Measurements from ENCODE around the gene BAIAP2L1. TPM values are rescaled to one million over a fixed set of nuclear protein-coding genes. Genes with fewer than 3 reads are reported as not detected.
"Not testable (repeated sequence)": the region's sequence is repeated elsewhere in the genome, so short reads cannot be mapped to it uniquely, and the experiment has no call there.

The BAIAP2L1 gene
- total RNA-seq, 2 donors from 2014 or later: 0.55 to 0.82 TPM

DNA sequence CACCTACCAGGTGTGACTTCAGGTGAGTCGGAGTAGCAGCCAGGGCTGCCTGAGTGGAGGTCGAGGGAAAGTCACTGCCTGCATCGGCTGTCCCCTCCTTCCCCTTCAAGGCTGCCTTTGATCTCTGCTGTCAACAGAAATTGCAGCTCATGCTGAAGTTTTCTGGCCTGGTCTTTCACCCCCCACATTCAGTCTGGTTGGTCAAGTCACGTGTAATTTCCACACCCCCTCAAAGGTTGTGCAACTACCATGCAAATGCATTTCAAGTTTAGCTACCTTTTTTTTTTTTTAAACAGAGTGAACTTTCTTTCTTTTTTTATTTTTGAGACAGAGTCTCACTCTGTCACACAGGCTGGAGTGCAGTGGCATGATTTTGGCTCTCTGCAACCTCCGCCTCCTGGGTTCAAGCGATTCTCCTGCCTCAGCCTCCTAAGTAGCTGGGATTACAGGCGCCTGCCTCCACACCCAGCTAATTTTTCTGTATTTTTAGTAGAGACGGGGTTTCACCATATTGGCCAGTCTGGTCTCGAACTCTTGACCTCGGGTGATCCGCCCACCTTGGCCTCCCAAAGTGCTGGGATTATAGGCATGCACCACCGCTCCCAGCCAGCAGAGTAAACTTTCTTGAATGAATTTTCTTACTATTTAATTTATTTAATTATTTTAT is 16.8 kb upstream of the BAIAP2L1 start:
- not testable (repeated sequence) for DNase-seq; H3K4me1 Mint-ChIP-seq; ATAC-seq; H3K36me3 Mint-ChIP-seq (ENCODE audit: low read depth); H3K4me3 Mint-ChIP-seq; H3K9me3 ChIP-seq (ENCODE audit: control insufficient read depth, low read length, poor library complexity, severe bottlenecking); H3K27ac Mint-ChIP-seq
- H3K27me3 Mint-ChIP-seq: peaks cover 25% of the 10 kb centered on the region

DNA sequence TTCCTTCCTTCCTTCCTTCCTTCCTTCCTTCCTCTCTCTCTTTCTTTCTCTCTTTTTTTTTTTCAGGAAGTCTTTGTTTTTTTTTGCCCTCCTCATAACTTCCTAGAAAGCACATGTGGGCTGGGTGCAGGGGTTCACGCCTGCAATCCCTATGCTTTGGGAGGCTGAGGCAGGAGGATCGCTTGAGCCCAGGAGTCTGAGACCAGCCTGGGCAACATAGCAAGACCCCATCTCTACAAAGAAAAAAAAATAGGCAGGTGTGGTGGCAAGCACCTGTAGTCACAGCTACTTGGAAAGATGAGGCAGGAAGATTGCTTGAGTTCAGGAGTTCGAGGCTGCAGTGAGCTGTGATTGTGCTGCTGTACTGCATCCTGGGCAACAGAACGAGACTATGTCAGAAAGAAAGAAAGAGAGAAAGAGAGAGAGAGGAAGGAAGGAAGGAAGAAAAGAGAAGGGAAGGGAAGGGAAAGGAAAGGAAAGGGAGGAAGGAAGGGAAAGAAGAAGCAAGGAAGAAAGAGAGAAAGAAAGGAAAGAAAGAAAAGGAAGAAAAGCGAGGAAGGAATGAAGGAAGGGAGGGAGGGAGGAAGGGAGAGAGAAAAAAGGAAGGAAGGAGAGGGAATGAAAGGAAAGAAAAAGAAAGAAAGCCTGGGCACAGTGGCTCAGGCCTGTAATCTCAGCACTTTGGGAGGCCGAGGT is 13.5 kb upstream of the BAIAP2L1 start:
- no peak for DNase-seq
- Mint-ChIP-seq H3K4me1 (no peaks in the 10 kb centered on the region), H3K27me3 (peaks cover 30% of the 10 kb centered on the region), H3K36me3 (ENCODE audit: low read depth) (peaks cover 6% of the 10 kb centered on the region), H3K27ac (no peak overlapping the region), H3K4me3 (no peak overlapping the region)
- no peak for ATAC-seq
- H3K9me3 ChIP-seq (ENCODE audit: control insufficient read depth, low read length, poor library complexity, severe bottlenecking): no peaks in the 10 kb centered on the region

DNA sequence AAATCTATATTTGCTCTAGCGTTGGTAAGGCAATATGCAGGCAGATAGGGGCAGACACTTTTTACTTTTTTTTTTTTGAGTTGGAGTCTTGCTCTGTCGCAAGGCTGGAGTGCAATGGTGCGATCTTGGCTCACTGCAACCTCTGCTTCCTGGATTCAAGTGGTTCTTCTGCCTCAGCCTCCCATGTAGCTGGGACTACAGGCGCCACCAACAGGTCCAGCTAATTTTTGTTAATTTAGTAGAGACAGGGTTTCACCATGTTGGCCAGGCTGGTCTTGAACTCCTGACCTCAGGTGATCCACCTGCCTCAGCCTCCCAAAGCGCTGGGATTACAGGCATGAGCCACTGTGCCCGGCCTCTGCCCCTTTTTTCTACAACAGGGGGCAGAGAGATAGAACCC is 12.8 kb upstream of the BAIAP2L1 start:
- not testable (repeated sequence) for DNase-seq; H3K4me1 Mint-ChIP-seq; H3K36me3 Mint-ChIP-seq (ENCODE audit: low read depth); H3K27ac Mint-ChIP-seq; H3K4me3 Mint-ChIP-seq; H3K9me3 ChIP-seq (ENCODE audit: control insufficient read depth, low read length, poor library complexity, severe bottlenecking); ATAC-seq
- H3K27me3 Mint-ChIP-seq: peaks cover 23% of the 10 kb centered on the region

DNA sequence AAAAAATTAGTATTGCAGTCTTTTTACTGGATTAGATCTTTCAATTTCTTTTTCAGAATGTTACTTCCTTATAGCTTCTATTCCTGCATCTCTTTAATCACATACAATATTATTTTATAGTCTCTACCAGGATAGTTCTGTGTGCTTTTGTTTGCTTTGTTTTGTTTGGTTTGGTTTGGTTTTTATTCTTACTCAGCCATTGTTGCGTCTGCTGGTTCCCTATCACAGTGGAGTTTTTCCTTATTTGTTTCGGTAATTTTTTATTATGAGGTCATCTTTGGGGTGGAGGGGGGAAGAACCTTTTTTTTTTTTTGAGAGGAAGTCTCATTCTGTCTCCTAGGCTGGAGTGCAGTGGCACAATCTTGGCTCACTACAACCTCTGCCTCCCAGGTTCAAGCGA is 9.0 kb upstream of the BAIAP2L1 start:
- no peak overlapping the region for H3K4me3 Mint-ChIP-seq
- peaks cover 13% of the 10 kb centered on the region for H3K27me3 Mint-ChIP-seq
- no peaks in the 10 kb centered on the region for H3K4me1 Mint-ChIP-seq
- ATAC-seq: no peak
- H3K36me3 Mint-ChIP-seq (ENCODE audit: low read depth): peaks cover 6% of the 10 kb centered on the region
- no peak for DNase-seq
- H3K9me3 ChIP-seq (ENCODE audit: control insufficient read depth, low read length, poor library complexity, severe bottlenecking): no peaks in the 10 kb centered on the region
- no peak overlapping the region for H3K27ac Mint-ChIP-seq

DNA sequence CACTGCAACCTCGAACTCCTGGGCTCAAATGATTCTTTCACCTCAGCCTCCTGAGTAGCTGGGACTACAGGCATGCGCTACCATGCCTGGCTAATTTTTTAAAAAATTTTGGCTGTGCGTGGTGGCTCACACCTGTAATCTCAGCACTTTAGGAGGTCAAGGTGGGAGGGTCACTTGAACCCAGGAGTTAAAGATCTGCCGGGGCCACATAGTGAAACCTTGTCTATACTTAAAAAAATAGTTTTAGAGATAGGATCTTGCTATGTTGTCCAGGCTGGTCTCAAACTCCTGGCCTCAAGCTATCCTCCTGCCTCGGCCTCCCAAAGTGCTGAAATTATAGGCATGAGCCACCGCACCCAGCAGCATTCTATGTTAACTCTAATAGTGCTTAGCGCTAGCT is 7.3 kb upstream of the BAIAP2L1 start:
- ATAC-seq; H3K27me3 Mint-ChIP-seq; H3K9me3 ChIP-seq (ENCODE audit: control insufficient read depth, low read length, poor library complexity, severe bottlenecking); DNase-seq; H3K27ac Mint-ChIP-seq; H3K4me1 Mint-ChIP-seq; H3K4me3 Mint-ChIP-seq; H3K36me3 Mint-ChIP-seq (ENCODE audit: low read depth): not testable (repeated sequence)

DNA sequence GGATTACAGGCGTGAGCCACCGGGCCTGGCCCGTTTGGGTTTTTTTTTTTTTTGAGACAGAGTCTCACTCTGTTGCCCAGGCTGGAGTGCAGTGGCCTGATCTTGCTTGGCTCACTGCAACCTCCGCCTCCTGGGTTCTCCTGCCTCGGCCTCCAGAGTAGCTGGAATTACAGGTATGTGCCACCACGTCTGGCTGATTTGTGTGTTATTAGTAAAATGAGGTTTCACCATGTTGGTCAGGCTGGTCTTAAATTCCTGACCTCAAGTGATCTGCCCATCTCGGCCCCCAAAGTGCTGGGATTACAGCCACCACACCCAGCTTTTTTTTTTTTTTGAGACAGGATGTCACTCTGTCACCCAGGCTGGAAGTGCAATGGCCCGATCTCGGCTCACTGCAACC is 5.9 kb upstream of the BAIAP2L1 start:
- H3K4me3 Mint-ChIP-seq: no peak overlapping the region
- peaks cover 10% of the 10 kb centered on the region for H3K27me3 Mint-ChIP-seq
- no peak overlapping the region for H3K27ac Mint-ChIP-seq
- DNase-seq (no peak), ATAC-seq (no peak)
- no peaks in the 10 kb centered on the region for H3K9me3 ChIP-seq (ENCODE audit: control insufficient read depth, low read length, poor library complexity, severe bottlenecking)
- no peaks in the 10 kb centered on the region for H3K4me1 Mint-ChIP-seq
- peaks cover 2% of the 10 kb centered on the region for H3K36me3 Mint-ChIP-seq (ENCODE audit: low read depth)

DNA sequence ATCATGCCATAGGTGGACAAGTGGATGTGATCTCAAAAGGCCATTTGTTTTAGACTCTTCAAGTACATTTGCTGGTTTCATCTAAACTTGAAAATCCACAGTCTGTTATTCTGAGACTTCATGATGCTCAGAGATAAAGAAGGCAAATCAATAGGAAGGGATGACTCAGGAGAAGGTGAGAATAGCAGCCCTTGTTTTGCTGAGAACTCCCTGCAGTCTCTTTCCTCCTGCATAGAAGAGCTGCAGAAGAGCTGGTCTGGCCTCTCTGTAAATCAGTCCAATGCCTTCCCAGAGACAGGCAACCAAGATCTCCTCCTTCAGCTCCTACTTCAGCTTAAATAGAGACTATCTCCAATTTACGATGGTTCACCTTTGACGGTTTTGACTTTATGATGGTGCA is 4.0 kb upstream of the BAIAP2L1 start:
- Mint-ChIP-seq H3K4me1 (no peaks in the 10 kb centered on the region), H3K27ac (no peak overlapping the region), H3K36me3 (ENCODE audit: low read depth) (peaks cover under 1% of the 10 kb centered on the region), H3K4me3 (no peak overlapping the region), H3K27me3 (peaks cover 4% of the 10 kb centered on the region)
- no peaks in the 10 kb centered on the region for H3K9me3 ChIP-seq (ENCODE audit: control insufficient read depth, low read length, poor library complexity, severe bottlenecking)
- ATAC-seq (no peak), DNase-seq (no peak)

DNA sequence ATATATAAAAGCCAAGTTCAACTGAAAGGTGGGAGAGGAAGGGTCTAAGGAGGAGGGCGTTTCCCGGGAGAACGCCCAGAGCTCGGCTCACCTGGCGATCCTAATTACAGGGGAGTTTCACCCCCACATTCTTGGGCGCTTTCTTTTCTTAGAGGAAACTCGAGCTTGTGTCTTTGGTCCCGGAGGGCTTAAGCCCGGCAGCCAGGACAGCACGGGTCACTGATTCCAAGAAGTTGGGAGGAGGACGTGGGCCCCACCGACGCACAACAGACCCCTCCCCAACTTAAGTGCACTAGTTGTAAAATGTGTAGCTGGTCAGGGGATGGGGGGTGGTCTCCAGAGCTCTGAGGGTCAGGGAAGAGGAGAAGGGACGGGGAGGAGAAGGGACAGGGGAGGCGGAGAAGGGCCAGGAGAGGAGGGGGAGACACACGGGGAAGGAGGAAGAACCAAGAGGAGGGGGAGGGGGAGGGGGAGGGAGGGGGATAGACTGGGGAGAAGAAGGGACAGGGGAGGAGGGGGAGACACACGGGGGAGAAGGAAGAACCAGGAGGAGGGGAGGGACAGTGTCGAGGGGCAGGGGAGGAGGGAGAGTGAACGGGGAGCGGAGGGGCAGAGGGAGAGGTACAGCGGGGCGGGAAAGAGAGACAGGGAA is 874 bp downstream of the BAIAP2L1 start:
- no peak for ATAC-seq
- Mint-ChIP-seq H3K27ac (peak overlapping the region; percentile 14), H3K36me3 (ENCODE audit: low read depth) (no peaks in the 10 kb centered on the region), H3K4me1 (peaks cover 2% of the 10 kb centered on the region), H3K27me3 (peaks cover 13% of the 10 kb centered on the region), H3K4me3 (peak overlapping the region; percentile 65)
- no peak for DNase-seq
- H3K9me3 ChIP-seq (ENCODE audit: control insufficient read depth, low read length, poor library complexity, severe bottlenecking): no peaks in the 10 kb centered on the region

DNA sequence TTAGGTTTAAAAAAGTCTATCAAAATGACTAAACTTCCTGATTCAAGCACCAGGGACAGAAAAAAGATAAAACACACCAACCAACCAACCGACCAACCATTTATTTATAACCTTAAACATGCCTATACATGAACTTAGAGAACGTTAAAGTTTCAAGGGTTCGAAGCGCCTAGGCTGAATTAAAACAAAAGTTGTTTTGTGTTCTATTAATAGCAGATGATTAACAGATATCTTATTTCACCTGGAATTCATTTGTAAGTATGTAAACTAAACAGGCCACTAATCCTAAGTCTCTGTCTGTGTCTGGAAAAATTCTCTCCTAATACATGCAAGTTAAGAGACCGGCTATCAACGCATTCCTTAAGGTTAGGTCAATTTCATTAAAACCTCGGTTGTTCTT is 1.4 kb downstream of the BAIAP2L1 start:
- Mint-ChIP-seq H3K36me3 (ENCODE audit: low read depth) (no peaks in the 10 kb centered on the region), H3K27me3 (peaks cover 13% of the 10 kb centered on the region), H3K27ac (peak overlapping the region; percentile 14), H3K4me3 (peak overlapping the region; percentile 65), H3K4me1 (peaks cover 2% of the 10 kb centered on the region)
- ATAC-seq: no peak
- DNase-seq: no peak
- H3K9me3 ChIP-seq (ENCODE audit: control insufficient read depth, low read length, poor library complexity, severe bottlenecking): no peaks in the 10 kb centered on the region

DNA sequence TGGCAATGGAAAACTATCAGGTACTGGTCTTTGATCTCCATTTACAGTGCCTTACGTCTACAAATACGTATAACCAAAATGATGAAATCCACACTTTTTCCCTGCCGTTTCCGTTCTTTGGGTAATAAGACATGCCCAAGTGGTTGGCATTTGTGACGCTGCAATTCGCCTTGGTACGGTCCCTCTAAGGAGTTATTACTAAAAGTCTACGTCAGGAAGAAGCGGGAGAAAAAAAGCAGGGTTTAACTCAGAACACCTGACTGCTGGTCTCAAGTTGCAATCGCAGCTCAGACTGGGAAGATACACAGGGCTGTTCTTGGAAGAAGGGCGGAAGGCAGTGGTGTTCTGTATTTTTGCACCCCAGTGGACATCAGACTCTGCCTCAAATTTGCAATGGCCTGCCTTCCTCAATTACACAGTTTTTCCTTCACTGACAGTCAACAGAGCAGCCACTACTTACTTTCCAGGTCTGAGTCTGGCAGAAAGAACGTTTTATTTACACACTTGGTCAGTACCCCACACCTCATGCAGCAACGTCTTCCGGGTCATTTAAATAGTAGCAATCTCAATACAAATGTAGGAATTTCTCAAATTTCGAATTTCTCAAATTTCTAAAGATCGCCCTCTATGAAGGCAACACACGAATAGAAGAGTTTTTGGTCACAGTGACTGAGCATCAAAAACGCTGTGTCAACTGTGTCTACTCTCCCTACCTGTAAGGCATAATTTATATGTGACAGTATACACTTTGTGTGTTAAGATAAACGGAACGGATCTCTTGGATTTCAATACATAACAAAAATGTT is 2.1 kb downstream of the BAIAP2L1 start:
- no peaks in the 10 kb centered on the region for H3K9me3 ChIP-seq (ENCODE audit: control insufficient read depth, low read length, poor library complexity, severe bottlenecking)
- Mint-ChIP-seq H3K4me1 (peaks cover 2% of the 10 kb centered on the region), H3K27me3 (peaks cover 13% of the 10 kb centered on the region), H3K4me3 (no peak overlapping the region), H3K27ac (peak overlapping the region; percentile 14), H3K36me3 (ENCODE audit: low read depth) (no peaks in the 10 kb centered on the region)
- ATAC-seq: no peak
- DNase-seq: no peak

DNA sequence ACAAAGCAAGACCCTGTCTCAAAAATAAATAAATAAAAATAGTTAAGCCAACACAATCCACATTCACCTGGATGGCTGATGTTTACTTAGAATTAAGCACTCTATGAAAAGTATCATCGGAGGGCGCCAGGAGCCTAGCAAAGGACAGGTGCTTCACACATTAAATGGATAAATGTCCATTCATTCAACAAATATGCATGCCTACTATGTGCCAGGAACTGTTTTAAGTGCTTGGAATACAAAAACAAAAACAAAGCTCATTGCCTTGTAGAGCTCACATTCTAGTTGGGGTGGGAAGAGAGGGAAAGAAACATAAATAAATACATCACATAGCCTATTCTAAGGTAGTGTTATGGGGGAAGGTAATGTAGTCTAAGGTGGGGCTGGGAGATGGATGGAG is 4.1 kb downstream of the BAIAP2L1 start:
- no peak overlapping the region for H3K27ac Mint-ChIP-seq

DNA sequence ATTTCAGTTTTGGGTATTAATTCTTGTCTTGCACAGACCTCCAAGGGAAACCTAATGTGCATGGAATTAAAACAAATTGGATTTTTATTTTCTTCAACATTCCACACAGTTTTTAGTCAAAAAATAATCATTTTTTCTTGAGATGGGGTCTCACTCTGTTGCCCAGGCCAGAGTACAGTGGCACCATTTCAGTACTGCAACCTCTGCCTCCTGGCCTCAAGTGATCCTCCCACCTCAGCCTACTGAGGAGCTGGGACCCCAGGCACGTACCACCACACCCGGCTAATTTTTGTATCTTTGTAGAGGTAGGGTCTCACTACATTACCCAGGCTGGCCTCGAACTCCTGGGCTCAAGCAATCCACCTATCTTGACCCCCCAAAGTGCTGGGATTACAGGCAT is 4.9 kb downstream of the BAIAP2L1 start:
- no peak for ATAC-seq
- Mint-ChIP-seq H3K36me3 (ENCODE audit: low read depth) (no peaks in the 10 kb centered on the region), H3K4me1 (peaks cover 2% of the 10 kb centered on the region), H3K27me3 (peaks cover 13% of the 10 kb centered on the region), H3K4me3 (no peak overlapping the region), H3K27ac (no peak overlapping the region)
- H3K9me3 ChIP-seq (ENCODE audit: control insufficient read depth, low read length, poor library complexity, severe bottlenecking): no peaks in the 10 kb centered on the region
- no peak for DNase-seq

More for the DNA sequence above, 4.1 kb downstream of the BAIAP2L1 start:
- DNase-seq: no peak
- Mint-ChIP-seq H3K4me3 (no peak overlapping the region), H3K36me3 (ENCODE audit: low read depth) (no peaks in the 10 kb centered on the region), H3K4me1 (peaks cover 2% of the 10 kb centered on the region), H3K27me3 (peaks cover 13% of the 10 kb centered on the region)
- H3K9me3 ChIP-seq (ENCODE audit: control insufficient read depth, low read length, poor library complexity, severe bottlenecking): no peaks in the 10 kb centered on the region
- ATAC-seq: no peak

DNA sequence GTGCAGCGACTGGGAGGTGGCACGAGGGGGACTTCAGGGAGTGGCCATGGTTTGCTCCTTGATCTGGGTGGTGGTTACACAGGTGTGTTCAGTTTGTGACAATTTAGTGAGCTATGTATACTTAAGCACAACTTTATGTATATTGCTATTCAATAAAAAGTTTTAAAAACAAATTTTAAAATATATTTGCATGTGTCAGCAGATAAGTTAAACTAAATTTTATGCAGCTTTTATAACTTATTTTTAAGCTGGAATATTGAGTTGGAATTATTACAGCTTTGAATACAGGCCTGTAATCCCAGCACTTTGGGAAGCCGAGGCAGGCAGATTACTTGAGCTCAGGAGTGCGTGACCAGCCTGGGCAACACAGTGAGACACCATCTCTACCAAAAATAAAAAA is 5.4 kb downstream of the BAIAP2L1 start:
- H3K36me3 Mint-ChIP-seq (ENCODE audit: low read depth): no peaks in the 10 kb centered on the region
- H3K27me3 Mint-ChIP-seq: peaks cover 13% of the 10 kb centered on the region
- DNase-seq: no peak
- no peak overlapping the region for H3K27ac Mint-ChIP-seq
- H3K9me3 ChIP-seq (ENCODE audit: control insufficient read depth, low read length, poor library complexity, severe bottlenecking): no peaks in the 10 kb centered on the region
- peaks cover 2% of the 10 kb centered on the region for H3K4me1 Mint-ChIP-seq
- no peak overlapping the region for H3K4me3 Mint-ChIP-seq
- ATAC-seq: no peak
